MG63 (cell line): ENCODE results near the gene RRP1B. TPM values are rescaled to one million over a fixed set of nuclear protein-coding genes. Genes with fewer than 3 reads are reported as not detected.
"Not testable (repeated sequence)": the region's sequence is repeated elsewhere in the genome, so short reads cannot be mapped to it uniquely, and the experiment has no call there.

Source experiments
- DNase-seq: peaks from one replicate; pipeline ENCODE4 v3.0.0-alpha.2; 2020
- H3K27me3 ChIP-seq: fragments of 250-450 bp; sonication (Bioruptor Pico); 2 replicates; pipeline ENCODE4 v1.5.1; 2020; ENCODE audit warnings: mild to moderate bottlenecking, moderate library complexity
- H3K36me3 ChIP-seq: fragments of 250-450 bp; sonication (Bioruptor Pico); 2 replicates; pipeline ENCODE4 v1.5.1; 2020; ENCODE audit warnings: mild to moderate bottlenecking, moderate library complexity
- H3K4me3 ChIP-seq: fragments of 250-450 bp; sonication (Bioruptor Pico); 2 replicates; pipeline ENCODE4 v1.5.1; 2020; ENCODE audit warnings: mild to moderate bottlenecking, moderate library complexity
- H3K9me3 ChIP-seq: fragments of 250-450 bp; sonication (Bioruptor Pico); 2 replicates; pipeline ENCODE4 v1.5.1; 2020; ENCODE audit warnings: mild to moderate bottlenecking, moderate library complexity
- total RNA-seq: library from RNA; depleted of rRNA; stranded (reverse); fragments of >200 nt; shearing (Covaris generic); gene quantifications from 2 replicates; pipeline ENCODE4 v1.2.3, GENCODE V29; 2014; ENCODE audit warnings: low replicate concordance; rRNA removed

Gene RRP1B, protein sequence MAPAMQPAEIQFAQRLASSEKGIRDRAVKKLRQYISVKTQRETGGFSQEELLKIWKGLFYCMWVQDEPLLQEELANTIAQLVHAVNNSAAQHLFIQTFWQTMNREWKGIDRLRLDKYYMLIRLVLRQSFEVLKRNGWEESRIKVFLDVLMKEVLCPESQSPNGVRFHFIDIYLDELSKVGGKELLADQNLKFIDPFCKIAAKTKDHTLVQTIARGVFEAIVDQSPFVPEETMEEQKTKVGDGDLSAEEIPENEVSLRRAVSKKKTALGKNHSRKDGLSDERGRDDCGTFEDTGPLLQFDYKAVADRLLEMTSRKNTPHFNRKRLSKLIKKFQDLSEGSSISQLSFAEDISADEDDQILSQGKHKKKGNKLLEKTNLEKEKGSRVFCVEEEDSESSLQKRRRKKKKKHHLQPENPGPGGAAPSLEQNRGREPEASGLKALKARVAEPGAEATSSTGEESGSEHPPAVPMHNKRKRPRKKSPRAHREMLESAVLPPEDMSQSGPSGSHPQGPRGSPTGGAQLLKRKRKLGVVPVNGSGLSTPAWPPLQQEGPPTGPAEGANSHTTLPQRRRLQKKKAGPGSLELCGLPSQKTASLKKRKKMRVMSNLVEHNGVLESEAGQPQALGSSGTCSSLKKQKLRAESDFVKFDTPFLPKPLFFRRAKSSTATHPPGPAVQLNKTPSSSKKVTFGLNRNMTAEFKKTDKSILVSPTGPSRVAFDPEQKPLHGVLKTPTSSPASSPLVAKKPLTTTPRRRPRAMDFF
- total RNA-seq: 17.9 and 23.0 TPM in 2 replicates

DNA sequence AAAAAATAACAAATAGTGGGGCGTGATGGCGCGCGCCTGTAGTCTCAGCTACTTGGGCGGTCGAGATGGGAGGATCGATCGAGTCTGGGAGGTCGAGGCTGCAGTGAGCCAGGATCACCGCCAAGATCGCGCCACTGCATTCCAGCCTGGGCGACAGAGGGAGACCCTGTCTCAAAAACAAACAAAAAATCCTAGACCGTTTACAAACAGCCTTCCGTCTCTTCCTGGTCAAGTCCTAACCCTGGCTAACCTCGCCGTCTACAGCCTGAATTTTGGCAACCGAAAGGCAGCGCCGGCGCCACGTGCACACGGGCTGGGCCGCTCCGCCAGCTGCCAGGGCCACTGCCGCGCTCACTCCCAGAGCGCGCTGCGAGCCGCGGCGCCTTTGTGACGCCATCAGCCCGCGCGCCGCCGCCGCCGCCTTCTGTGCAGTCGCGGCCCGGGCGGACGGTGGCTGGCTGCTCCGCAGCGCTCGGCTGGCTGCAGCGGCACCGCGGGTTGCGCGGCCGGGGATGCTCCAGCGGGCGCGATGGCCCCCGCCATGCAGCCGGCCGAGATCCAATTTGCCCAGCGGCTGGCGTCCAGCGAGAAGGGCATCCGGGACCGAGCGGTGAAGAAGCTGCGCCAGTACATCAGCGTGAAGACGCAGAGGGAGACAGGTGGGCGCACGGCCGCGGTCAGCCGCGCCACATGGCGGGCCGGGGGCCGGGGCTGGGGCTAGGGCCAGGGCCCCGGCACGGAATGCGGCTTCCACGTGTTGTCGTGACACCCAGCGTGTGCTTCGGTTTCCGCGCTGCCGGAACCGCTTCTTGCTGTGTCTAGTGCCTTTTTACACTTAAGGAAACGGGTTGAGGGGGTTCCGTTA is at the start of gene RRP1B, which contains the start of gene HSF2BP:
RRP1B (plus strand) TSS at position 425 of the 865 bp plus-strand sequence; CDS start at position 530, 105 bp downstream.
HSF2BP (minus strand) TSS at position 353 of the 865 bp plus-strand sequence. CDS start 1,392 bp downstream, outside the sequence.
- no peaks in the 10 kb centered on the region for H3K27me3 ChIP-seq
- H3K36me3 ChIP-seq: peaks cover 38% of the 10 kb centered on the region
- peak; percentile 90 for DNase-seq
- peak within 1 kb of the TSS; percentile 93 for H3K4me3 ChIP-seq
- H3K9me3 ChIP-seq: no peaks in the 10 kb centered on the region

DNA sequence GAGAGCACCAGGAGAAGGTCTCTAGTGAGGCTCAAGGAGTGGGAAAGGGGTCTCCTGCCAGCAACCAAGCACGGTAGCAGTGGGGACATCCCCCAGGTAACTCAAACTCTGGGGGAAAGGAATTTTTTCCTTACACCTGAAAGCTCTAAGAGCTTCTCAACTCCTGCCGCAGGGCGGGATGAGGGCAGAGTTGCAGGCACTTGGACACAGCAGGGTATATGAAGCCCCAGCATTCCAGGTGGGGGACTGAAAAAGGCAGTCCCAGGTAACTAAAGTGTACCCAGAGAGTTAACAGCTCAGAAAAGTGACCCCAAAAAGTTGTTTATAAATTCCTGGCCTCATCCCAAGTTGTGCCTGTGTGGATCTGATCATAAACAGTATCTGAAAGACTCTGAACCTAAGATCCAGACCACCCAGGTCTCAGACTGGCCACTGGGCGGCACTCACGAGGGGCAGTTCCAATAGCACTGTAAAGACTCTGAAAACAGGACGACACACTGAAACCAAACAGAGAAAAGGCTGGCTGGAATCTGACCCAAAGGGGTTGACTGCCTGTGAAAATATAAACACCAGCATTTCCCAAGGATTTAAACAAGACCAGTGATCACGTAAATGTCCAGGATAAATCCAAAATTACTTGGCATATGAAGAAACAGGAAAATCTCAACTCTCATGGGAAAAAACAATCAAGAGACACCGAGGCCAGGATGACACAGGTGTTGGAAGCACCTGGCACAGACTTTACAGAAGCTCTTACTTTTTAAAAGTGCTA is 47.6 kb upstream of the RRP1B start:
- Histone ChIP-seq H3K36me3 (no peaks in the 10 kb centered on the region), H3K4me3 (no peak overlapping the region), H3K9me3 (no peaks in the 10 kb centered on the region; the same call in 1 of the 2 replicates), H3K27me3 (no peaks in the 10 kb centered on the region)
- peak; percentile 72 for DNase-seq

DNA sequence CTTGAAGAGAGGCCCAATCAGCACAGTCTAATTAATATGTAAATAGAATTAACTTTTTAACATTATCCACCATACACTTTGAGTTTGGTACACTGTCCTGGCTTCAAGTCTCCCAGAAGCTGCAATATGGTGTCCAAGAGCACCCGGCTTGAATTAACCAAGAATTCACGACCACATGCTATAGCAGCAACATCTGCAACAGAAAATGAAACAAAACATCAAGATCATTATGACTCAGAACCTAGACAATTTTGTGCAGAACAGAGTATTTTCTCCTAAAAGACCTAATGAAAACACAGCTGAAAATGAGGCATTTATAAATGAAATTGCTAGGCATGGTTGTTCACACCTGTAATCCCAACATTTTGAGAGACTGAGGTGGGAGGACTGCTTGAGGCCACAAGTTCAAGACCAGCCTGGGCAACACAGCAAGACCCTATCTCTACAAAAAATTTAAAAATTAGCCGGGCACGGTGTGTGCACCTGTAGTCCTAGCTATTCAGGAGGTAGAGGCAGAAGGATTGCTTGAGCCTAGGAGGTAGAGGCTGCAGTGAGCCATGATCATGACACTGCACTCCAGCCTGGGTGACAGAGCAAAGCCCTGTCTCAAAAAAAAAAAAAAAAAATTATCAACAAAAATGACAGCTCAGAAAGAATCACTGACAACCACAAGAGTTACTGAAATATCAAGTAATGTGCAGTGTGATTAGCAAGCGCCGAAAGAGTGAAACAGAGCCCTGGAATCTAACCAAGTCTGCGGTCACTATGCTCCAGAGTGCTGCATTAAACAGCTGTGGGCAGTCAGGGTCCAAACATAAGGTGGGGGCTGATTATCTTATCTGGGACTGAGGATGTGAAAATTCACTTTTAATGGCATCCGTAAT is 45.4 kb upstream of the RRP1B start:
- Histone ChIP-seq H3K36me3 (no peaks in the 10 kb centered on the region), H3K27me3 (no peaks in the 10 kb centered on the region), H3K9me3 (no peaks in the 10 kb centered on the region), H3K4me3 (no peak overlapping the region)
- no peak for DNase-seq

DNA sequence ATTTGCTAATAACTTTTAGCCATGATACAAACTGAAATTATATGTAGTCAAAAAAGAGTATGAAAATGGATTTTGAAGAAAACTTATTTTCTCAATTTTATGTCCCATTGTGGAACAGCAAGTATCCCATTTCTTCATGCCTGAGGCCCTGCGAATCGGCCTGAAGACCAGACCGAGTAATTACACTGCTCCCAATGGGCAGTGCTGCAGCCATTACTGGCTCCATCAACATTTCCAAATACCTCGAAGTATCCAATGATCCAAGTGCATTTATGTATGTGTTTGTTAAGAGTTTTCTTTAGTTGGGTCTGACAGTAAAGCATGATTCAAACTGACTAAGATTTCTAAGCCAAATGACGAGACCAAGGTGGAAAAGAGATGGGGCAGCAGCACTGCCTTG is 44.5 kb upstream of the RRP1B start:
- H3K36me3 ChIP-seq: no peaks in the 10 kb centered on the region
- DNase-seq: no peak
- peaks cover 3% of the 10 kb centered on the region for H3K9me3 ChIP-seq
- H3K4me3 ChIP-seq: no peak overlapping the region
- H3K27me3 ChIP-seq: no peaks in the 10 kb centered on the region

DNA sequence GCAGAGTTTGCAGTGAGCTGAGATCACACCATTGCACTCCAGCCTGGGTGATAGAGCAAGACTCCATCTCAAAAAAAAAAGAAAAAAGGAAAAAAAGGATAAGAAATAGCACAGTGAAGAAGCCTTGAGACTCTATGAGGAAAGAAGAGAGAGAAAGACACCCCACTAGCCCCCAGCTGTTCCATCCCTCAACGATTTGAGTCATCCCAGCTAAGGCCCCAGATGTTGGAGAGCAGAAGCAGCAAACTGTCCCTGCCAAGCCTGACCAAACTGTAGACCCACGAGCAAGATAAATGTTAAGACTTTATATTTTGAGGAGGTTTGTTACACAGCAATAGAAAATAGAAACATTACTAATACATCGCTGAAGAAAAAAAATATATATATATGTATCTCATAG is 42.5 kb upstream of the RRP1B start:
- peaks cover 14% of the 10 kb centered on the region for H3K9me3 ChIP-seq
- not testable (repeated sequence) for DNase-seq, H3K27me3 ChIP-seq, H3K36me3 ChIP-seq, H3K4me3 ChIP-seq

DNA sequence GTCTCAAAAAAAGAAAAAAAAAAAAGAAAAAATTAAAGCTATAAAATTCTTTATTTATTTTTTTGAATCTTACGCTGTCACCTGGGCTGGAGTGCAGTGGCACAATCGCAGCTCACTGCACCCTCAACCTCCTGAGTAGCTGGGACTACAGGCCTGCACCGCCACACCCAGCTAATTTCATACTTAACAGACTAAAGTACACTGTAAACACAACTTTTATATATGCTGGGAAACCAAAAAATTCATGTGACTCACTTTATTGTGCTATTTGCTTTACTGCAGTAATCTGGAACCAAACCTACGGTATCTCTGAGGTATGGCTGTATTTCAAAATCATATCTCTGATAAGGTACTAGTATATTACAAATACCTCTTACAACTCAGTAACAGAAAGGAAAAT is 40.4 kb upstream of the RRP1B start:
- DNase-seq: no peak
- H3K36me3 ChIP-seq: no peaks in the 10 kb centered on the region
- H3K27me3 ChIP-seq: no peaks in the 10 kb centered on the region
- H3K4me3 ChIP-seq: no peak overlapping the region
- peaks cover 14% of the 10 kb centered on the region for H3K9me3 ChIP-seq

DNA sequence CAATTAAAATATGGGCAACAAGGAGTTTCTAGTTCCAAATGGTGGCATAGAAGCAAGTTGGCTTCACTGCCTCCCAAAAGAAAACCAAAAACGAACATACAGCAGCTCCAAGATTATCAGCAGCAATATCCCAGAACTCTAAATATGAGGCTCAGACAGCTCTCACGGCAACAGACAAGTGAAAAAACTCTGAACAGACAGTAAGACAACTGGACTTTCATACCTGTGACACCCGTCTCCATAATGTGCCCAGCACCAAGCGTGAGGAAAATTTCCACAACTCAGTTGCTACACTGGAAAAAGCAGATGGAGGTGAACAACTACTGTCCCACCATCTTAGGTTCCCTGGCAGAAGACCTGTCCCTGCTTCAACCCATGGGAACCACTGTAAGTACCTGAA is 40.0 kb upstream of the RRP1B start:
- H3K4me3 ChIP-seq: no peak overlapping the region
- no peak for DNase-seq
- H3K27me3 ChIP-seq: no peaks in the 10 kb centered on the region

DNA sequence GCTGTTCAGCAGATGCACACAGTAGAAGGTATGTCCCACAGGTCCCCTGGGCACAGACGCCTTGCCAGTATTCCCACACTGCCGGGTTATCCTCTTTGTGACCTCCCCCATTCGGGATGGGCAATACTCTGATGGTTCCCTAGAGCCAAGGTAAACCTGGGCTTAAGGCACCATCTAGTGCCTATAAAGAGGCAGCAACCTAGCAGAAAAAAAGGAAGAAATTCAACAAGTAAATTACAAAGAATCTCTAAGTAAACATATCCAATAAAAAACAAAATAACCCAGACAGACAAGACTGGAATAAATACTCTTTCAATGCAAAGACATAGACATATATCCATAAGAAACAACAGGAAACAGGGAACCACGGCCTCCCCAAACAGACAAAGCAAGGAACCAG is 39.5 kb upstream of the RRP1B start:
- peaks cover 14% of the 10 kb centered on the region for H3K9me3 ChIP-seq
- H3K4me3 ChIP-seq: no peak overlapping the region
- no peaks in the 10 kb centered on the region for H3K36me3 ChIP-seq
- no peak for DNase-seq
- no peaks in the 10 kb centered on the region for H3K27me3 ChIP-seq

More for the DNA sequence above, 40.0 kb upstream of the RRP1B start:
- Histone ChIP-seq H3K9me3 (peaks cover 14% of the 10 kb centered on the region), H3K36me3 (no peaks in the 10 kb centered on the region)

DNA sequence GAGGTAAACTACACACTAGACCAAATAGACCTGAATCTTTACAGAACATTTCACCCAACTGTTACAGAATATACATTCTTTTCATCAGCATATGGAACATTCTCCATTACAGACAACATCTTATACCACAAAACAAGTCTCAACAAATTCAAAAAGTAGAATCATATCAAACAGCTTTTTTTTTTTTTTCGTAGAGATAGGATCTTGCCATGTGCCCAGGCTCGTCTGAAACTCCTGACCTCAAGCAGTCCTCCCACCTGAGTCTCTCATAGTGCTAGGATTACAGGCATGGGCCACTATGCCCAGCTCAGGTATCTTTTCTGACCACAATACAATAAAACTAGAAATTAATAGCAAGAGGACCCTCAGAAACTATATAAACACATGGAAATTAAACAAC is 36.6 kb upstream of the RRP1B start:
- H3K4me3 ChIP-seq: no peak overlapping the region
- peaks cover 14% of the 10 kb centered on the region for H3K9me3 ChIP-seq
- no peaks in the 10 kb centered on the region for H3K36me3 ChIP-seq
- no peak for DNase-seq
- H3K27me3 ChIP-seq: no peaks in the 10 kb centered on the region

DNA sequence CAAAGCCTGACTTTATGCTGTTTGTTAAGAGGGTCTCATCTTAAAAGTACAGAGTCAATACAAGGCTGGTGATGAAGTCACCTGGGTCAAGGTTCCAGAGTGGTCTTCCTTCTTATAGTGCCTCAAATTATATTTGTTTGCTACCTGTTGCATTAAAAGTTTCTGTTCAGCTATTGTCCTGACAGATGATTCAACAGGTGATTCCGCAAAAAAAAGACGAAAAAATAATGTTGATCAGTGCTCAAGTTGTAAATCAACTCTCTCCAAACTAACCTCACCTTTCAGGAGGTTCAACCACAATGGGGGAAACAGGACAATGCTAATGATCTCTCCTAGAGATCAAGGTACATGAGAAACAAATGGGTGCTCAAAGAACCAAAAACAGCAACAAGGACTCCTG is 35.8 kb upstream of the RRP1B start:
- no peak overlapping the region for H3K4me3 ChIP-seq
- DNase-seq: no peak
- no peaks in the 10 kb centered on the region for H3K36me3 ChIP-seq
- H3K9me3 ChIP-seq: peaks cover 16% of the 10 kb centered on the region
- no peaks in the 10 kb centered on the region for H3K27me3 ChIP-seq

DNA sequence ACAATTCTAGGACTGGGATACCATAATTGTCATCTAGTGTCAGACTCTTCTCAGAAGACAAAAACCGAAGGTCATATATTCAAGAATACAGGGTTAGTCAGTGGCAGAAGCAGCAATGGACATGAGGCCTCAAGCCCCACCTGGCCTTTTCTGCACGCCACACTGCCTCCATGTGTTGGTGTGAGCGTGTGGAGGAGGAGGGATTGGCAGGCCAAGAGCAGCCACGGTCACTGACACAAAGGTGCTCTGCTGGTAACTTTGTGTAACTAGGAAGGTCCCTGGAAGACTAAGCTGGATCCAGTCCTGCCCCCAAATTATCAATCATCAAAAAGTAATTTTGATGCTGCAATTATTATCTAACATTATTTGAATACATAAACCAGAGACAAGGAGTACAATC is 35.0 kb upstream of the RRP1B start:
- H3K36me3 ChIP-seq: no peaks in the 10 kb centered on the region
- no peak for DNase-seq
- H3K9me3 ChIP-seq: peaks cover 23% of the 10 kb centered on the region
- H3K27me3 ChIP-seq: no peaks in the 10 kb centered on the region
- no peak overlapping the region for H3K4me3 ChIP-seq

DNA sequence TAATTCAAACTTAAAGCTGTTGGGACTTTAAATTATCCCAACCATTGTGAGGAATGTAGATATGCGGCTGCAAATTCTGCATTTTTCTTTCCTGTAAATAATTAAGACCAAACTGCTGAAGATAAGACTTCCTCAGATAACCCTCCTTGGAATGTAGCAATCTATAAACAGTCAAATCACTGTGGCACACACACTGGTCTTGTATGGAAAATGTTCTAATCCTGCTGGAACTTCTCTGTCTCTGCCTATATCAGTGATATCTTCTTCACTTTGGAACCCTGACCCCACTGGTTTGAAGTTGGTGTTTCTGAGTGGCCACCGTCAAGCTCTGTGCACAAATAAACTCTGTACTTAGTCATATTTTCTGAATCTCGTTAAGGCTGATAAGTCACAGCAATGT is 33.0 kb upstream of the RRP1B start:
- DNase-seq: no peak
- Histone ChIP-seq H3K27me3 (no peaks in the 10 kb centered on the region), H3K4me3 (no peak overlapping the region), H3K36me3 (no peaks in the 10 kb centered on the region), H3K9me3 (peaks cover 9% of the 10 kb centered on the region)

DNA sequence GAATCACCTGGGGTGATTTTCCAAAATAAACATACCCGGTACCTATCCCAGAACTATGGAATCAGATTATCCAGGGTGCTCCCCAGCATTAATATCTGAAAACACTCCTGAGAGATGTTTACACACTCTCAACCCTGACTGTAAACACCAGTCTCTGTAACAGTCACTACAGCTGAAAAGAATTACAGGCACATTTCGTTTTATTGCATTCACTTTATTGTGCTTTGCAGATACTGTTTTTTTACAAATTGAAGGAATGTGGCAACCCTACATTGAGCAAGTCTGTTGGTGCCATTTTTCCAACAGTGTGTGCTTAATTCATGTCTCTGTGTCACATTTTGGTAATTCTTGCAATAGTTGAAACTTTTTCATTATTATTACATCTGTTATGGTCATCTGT is 31.8 kb upstream of the RRP1B start:
- no peak for DNase-seq
- H3K9me3 ChIP-seq: peaks cover 9% of the 10 kb centered on the region
- H3K27me3 ChIP-seq: no peaks in the 10 kb centered on the region

DNA sequence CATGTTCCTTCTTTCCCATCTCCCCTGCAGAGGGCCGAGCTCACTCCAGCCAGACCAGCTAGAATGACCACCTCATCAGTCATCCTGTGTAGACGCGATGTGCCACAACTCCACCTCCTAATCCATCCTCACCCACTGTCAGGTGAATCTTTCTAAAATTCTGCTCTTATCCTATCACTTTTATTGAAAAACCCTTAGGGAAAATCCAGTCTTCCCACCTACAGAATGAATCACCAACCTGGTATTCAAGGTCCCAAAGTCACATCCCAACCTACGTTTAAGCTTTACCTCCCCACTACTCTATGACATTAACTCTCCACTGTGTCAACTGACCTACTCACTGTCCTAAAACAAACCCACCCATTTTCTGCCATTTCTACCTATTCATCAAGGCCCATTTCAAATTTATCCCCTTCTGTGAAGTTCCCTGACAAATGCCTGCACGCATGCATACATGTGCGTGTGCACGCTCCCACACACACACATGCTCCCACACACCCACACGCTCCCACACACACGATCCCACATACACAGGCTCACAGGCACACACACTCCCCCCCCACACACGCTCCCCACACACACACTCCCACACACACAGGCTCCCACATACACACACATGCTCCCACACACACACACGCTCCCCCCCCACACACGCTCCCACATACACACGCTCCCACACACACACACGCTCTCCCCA is 27.8 kb upstream of the RRP1B start:
- Histone ChIP-seq H3K9me3 (peaks cover 9% of the 10 kb centered on the region), H3K27me3 (no peaks in the 10 kb centered on the region), H3K36me3 (no peaks in the 10 kb centered on the region), H3K4me3 (no peak overlapping the region)
- no peak for DNase-seq

More for the DNA sequence above, 31.8 kb upstream of the RRP1B start:
- Histone ChIP-seq H3K36me3 (no peaks in the 10 kb centered on the region), H3K4me3 (no peak overlapping the region)
